Measurements from ENCODE around the gene SMCO1.
"Not testable (repeated sequence)": the region's sequence is repeated elsewhere in the genome, so short reads cannot be mapped to it uniquely, and the experiment has no call there.

DNA sequence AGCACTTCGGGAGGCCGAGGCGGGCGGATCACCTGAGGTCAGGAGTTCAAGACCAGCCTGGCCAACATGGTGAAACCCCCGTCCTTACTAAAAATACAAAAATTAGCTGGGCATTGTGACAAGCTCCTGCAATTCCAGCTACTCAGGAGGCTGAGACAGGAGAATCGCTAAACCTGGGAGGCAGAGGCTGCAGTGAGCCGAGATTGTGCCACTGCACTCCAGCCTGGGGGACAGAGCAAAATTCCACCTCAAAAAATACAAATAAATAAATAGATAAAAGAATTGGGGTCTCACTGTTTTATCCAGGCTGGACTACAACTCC, 11.1 kb downstream of the SMCO1 start:
- TF ChIP-seq POLR2A, POLR2AphosphoS5 (IDR thresholded peaks at IDR 0.05; ENCODE audit: low read depth, low read length): not testable (repeated sequence)
